Neural cell (in vitro differentiated cells): ENCODE results near the gene DISP3. TPM values are rescaled to one million over a fixed set of nuclear protein-coding genes. Genes with fewer than 3 reads are reported as not detected.

Experiments
- H2AFZ ChIP-seq: fragments of 200-600, 300-800 bp; sonication (generic), shearing (Covaris generic); 2 replicates; pipeline ENCODE4 v1.6.0; 2014; ENCODE audit warnings: low read depth, mild to moderate bottlenecking, antibody characterized with exemption, low read length, moderate library complexity
- H3F3A ChIP-seq: fragments of 200-600 bp; shearing (Covaris generic); 2 replicates; pipeline ENCODE4 v1.6.1; 2016; ENCODE audit warnings: mild to moderate bottlenecking, moderate library complexity, mixed read lengths, antibody characterized with exemption, low read length; ENCODE audit not compliant: insufficient read depth, poor library complexity, severe bottlenecking
- H3K27ac ChIP-seq: fragments of 200-600, 300-800 bp; sonication (generic), shearing (Covaris generic); 2 replicates; pipeline ENCODE4 v1.5.1; 2014; ENCODE audit warnings: mild to moderate bottlenecking, low read length, moderate library complexity
- H3K27me3 ChIP-seq: fragments of 300-800, 200-600 bp; sonication (generic), shearing (Covaris generic); 2 replicates; pipeline ENCODE4 v1.6.0; 2014; ENCODE audit warnings: mild to moderate bottlenecking, low read depth, low read length, moderate library complexity; ENCODE audit not compliant: insufficient read depth
- H3K36me3 ChIP-seq: fragments of 300-800, 200-600 bp; sonication (generic), shearing (Covaris generic); 2 replicates; pipeline ENCODE4 v1.5.1; 2014; ENCODE audit warnings: mild to moderate bottlenecking, antibody characterized with exemption, low read length, moderate library complexity; ENCODE audit not compliant: insufficient read depth
- H3K4me2 ChIP-seq: fragments of 300-800, 200-600 bp; sonication (generic), shearing (Covaris generic); 2 replicates; pipeline ENCODE4 v1.6.0; 2014; ENCODE audit warnings: mild to moderate bottlenecking, low read length
- H3K4me3 ChIP-seq: fragments of 300-800, 200-600 bp; sonication (generic), shearing (Covaris generic); 2 replicates; pipeline ENCODE4 v1.5.1; 2014; ENCODE audit warnings: mild to moderate bottlenecking, low read length, moderate library complexity
- H3K79me2 ChIP-seq: fragments of 200-600 bp; shearing (Covaris generic); replicated peaks from 2 replicates; pipeline ENCODE4 v1.6.0; 2014; ENCODE audit warnings: mild to moderate bottlenecking, low read length, moderate library complexity; ENCODE audit not compliant: insufficient read depth
- H3K9ac ChIP-seq: fragments of 300-800, 200-600 bp; sonication (generic), shearing (Covaris generic); 2 replicates; pipeline ENCODE4 v1.6.1; 2016; ENCODE audit warnings: mild to moderate bottlenecking, low read length, mixed read lengths
- H3K9me2 ChIP-seq: fragments of 200-600 bp; shearing (Covaris generic); 2 replicates; pipeline ENCODE4 v1.6.1; 2016; ENCODE audit warnings: mild to moderate bottlenecking, low read length, mixed read lengths; ENCODE audit not compliant: insufficient read depth
- H3K9me3 ChIP-seq: fragments of 200-600, 300-800 bp; sonication (generic), shearing (Covaris generic); 2 replicates; pipeline ENCODE4 v1.6.1; 2016; ENCODE audit warnings: mild to moderate bottlenecking, mixed run types, low read length, moderate library complexity, mixed read lengths
- H4K20me1 ChIP-seq: fragments of 200-600 bp; shearing (Covaris generic); 2 replicates; pipeline ENCODE4 v1.6.1; 2016; ENCODE audit warnings: mild to moderate bottlenecking, mixed run types; ENCODE audit not compliant: insufficient read depth
- EP300 ChIP-seq: fragments of 450-650 bp; conservative IDR thresholded peaks from 2 replicates; pipeline ENCODE4 v1.6.1; 2014; ENCODE audit warnings: antibody characterized with exemption, mild to moderate bottlenecking, moderate library complexity; ENCODE audit not compliant: poor library complexity, severe bottlenecking
- EZH2 ChIP-seq: fragments of 200-600, 300-800 bp; shearing (Covaris generic), sonication (generic); IDR thresholded peaks from 2 replicates; pipeline ENCODE4 v1.6.1; 2014; ENCODE audit warnings: antibody characterized with exemption, low read length, borderline replicate concordance, mild to moderate bottlenecking; ENCODE audit not compliant: insufficient read depth, poor library complexity, severe bottlenecking
- MXI1 ChIP-seq: fragments of 450-650 bp; conservative IDR thresholded peaks from 2 replicates; pipeline ENCODE4 v1.6.1; 2014; ENCODE audit warnings: antibody characterized with exemption, mild to moderate bottlenecking; ENCODE audit not compliant: poor library complexity, severe bottlenecking
- POLR2AphosphoS5 ChIP-seq: IDR thresholded peaks from 2 replicates; pipeline ENCODE4 v1.6.1; 2012
- RAD21 ChIP-seq: fragments of 450-650 bp; conservative IDR thresholded peaks from 2 replicates; pipeline ENCODE4 v1.6.1; 2014; ENCODE audit warnings: antibody characterized with exemption, mild to moderate bottlenecking, moderate library complexity
- SMC3 ChIP-seq: fragments of 450-650 bp; conservative IDR thresholded peaks from 2 replicates; pipeline ENCODE4 v1.6.1; 2014; ENCODE audit warnings: antibody characterized with exemption, mild to moderate bottlenecking, moderate library complexity; ENCODE audit not compliant: poor library complexity
- TAF1 ChIP-seq: IDR thresholded peaks from 2 replicates; pipeline ENCODE4 v1.6.1; 2012; ENCODE audit warnings: low read depth
- polyA plus RNA-seq: library from polyadenylated mRNA; depleted of rRNA; stranded (reverse); fragments of >200 nt; gene quantifications from 2 replicates; pipeline ENCODE4 v1.2.3, GENCODE V29; 2014
- TF ChIP-seq, protein P1 (sequence below): IDR thresholded peaks from 2 replicates; pipeline ENCODE4 v1.6.1; 2012; ENCODE audit warnings: borderline replicate concordance
- TF ChIP-seq, protein P2 (sequence below): fragments of 450-650 bp; IDR thresholded peaks from 2 replicates; pipeline ENCODE4 v1.5.1; 2014; ENCODE audit warnings: antibody characterized with exemption, mild to moderate bottlenecking, moderate library complexity; ENCODE audit not compliant: poor library complexity, severe bottlenecking

The DISP3 gene
- polyA plus RNA-seq, 1 donor from 2014 or later: 14.9 TPM

DNA sequence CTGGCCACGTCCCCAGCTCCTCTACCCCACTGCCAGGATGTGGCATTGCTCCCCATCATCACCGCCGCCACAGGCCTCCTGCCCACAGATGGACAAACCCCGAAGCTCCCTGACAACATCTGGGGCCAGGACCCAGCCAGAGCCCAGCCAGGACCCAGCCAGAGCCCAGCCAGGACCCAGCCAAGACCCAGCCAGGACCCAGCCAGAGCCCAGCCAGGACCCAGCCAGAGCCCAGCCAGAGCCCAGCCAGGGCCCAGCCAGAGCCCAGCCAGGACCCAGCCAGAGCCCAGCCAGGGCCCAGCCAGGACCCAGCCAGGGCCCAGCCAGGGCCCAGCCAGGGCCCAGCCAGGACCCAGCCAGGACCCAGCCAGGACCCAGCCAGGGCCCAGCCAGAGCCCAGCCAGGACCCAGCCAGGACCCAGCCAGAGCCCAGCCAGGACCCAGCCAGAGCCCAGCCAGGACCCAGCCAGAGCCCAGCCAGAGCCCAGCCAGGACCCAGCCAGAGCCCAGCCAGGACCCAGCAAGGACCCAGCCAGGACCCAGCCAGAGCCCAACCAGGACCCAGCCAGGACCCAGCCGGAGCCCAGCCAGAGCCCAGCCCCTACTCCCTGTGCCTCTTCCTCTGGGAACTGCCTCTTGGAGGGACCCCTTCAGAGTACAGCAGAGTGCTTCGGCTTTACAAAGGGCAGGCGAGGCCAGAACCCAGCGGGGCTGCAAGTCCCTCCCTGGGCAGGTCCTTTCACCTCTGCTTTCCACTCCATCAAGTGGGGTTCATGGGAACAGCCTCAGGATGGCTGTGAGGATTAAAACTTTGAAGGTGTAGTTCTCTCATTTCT is 43.7 kb downstream of the DISP3 start:
- Histone ChIP-seq H4K20me1 (no peaks in the 10 kb centered on the region), H3K79me2 (no peaks in the 10 kb centered on the region), H3K9ac (no peak overlapping the region), H3K36me3 (no peaks in the 10 kb centered on the region), H3K27me3 (no peaks in the 10 kb centered on the region), H3F3A (no peaks in the 10 kb centered on the region), H3K9me3 (no peaks in the 10 kb centered on the region), H3K27ac (no peak overlapping the region), H3K4me2 (no peak overlapping the region), H3K4me3 (no peak overlapping the region), H2AFZ (no peak overlapping the region), H3K9me2 (no peaks in the 10 kb centered on the region)
- no peak for TF ChIP-seq RAD21
- TF ChIP-seq, protein P1, sequence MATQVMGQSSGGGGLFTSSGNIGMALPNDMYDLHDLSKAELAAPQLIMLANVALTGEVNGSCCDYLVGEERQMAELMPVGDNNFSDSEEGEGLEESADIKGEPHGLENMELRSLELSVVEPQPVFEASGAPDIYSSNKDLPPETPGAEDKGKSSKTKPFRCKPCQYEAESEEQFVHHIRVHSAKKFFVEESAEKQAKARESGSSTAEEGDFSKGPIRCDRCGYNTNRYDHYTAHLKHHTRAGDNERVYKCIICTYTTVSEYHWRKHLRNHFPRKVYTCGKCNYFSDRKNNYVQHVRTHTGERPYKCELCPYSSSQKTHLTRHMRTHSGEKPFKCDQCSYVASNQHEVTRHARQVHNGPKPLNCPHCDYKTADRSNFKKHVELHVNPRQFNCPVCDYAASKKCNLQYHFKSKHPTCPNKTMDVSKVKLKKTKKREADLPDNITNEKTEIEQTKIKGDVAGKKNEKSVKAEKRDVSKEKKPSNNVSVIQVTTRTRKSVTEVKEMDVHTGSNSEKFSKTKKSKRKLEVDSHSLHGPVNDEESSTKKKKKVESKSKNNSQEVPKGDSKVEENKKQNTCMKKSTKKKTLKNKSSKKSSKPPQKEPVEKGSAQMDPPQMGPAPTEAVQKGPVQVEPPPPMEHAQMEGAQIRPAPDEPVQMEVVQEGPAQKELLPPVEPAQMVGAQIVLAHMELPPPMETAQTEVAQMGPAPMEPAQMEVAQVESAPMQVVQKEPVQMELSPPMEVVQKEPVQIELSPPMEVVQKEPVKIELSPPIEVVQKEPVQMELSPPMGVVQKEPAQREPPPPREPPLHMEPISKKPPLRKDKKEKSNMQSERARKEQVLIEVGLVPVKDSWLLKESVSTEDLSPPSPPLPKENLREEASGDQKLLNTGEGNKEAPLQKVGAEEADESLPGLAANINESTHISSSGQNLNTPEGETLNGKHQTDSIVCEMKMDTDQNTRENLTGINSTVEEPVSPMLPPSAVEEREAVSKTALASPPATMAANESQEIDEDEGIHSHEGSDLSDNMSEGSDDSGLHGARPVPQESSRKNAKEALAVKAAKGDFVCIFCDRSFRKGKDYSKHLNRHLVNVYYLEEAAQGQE: no peak
- no peak for TF ChIP-seq TAF1
- no peak for TF ChIP-seq SMC3
- TF ChIP-seq, protein P2, sequence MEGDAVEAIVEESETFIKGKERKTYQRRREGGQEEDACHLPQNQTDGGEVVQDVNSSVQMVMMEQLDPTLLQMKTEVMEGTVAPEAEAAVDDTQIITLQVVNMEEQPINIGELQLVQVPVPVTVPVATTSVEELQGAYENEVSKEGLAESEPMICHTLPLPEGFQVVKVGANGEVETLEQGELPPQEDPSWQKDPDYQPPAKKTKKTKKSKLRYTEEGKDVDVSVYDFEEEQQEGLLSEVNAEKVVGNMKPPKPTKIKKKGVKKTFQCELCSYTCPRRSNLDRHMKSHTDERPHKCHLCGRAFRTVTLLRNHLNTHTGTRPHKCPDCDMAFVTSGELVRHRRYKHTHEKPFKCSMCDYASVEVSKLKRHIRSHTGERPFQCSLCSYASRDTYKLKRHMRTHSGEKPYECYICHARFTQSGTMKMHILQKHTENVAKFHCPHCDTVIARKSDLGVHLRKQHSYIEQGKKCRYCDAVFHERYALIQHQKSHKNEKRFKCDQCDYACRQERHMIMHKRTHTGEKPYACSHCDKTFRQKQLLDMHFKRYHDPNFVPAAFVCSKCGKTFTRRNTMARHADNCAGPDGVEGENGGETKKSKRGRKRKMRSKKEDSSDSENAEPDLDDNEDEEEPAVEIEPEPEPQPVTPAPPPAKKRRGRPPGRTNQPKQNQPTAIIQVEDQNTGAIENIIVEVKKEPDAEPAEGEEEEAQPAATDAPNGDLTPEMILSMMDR: no peak
- no peak for TF ChIP-seq MXI1
- TF ChIP-seq EP300: no peak
- no peak for TF ChIP-seq POLR2AphosphoS5
- no peak for TF ChIP-seq EZH2

DNA sequence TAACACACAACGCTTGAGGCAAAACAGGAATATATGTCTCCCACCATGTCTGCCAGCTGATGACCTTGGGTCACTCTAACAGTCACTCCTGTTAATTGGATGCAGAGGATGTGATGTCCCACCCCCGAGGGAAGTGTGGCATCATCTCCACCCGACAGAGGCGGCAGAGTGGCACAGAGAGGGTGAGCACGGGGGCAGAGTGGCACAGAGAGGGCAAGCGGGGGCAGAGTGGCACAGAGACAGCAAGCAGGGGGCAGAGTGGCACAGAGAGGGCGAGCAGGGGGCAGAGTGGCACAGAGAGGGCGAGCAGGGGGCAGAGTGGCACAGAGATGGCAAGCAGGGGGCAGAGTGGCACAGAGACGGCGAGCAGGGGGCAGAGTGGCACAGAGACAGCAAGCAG is 44.3 kb downstream of the DISP3 start:
- Histone ChIP-seq H3K9me3 (no peaks in the 10 kb centered on the region), H3K27me3 (no peaks in the 10 kb centered on the region), H3K4me2 (no peak overlapping the region), H3K4me3 (no peak overlapping the region), H3K9ac (no peak overlapping the region), H2AFZ (no peak overlapping the region), H3K79me2 (no peaks in the 10 kb centered on the region), H3K36me3 (no peaks in the 10 kb centered on the region), H3F3A (no peaks in the 10 kb centered on the region), H4K20me1 (no peaks in the 10 kb centered on the region), H3K27ac (no peak overlapping the region), H3K9me2 (no peaks in the 10 kb centered on the region)
- TF ChIP-seq RAD21: no peak
- TF ChIP-seq, protein P2: no peak
- TF ChIP-seq MXI1: no peak
- TF ChIP-seq POLR2AphosphoS5: no peak
- TF ChIP-seq, protein P1: no peak
- TF ChIP-seq TAF1: no peak
- no peak for TF ChIP-seq SMC3
- TF ChIP-seq EZH2: no peak
- TF ChIP-seq EP300: no peak
